GM19452 (cell line): ENCODE measurements around the gene RAD51B.
A peak's percentile ranks its signal among the peaks of the same experiment; 100 is the strongest.

Experiments used
- ATAC-seq: cut with Tn5 transposase; IDR thresholded peaks from one replicate; pipeline ENCODE4 v1.9.1; 2021; ENCODE audit not compliant: unreplicated experiment

The RAD51B gene

DNA sequence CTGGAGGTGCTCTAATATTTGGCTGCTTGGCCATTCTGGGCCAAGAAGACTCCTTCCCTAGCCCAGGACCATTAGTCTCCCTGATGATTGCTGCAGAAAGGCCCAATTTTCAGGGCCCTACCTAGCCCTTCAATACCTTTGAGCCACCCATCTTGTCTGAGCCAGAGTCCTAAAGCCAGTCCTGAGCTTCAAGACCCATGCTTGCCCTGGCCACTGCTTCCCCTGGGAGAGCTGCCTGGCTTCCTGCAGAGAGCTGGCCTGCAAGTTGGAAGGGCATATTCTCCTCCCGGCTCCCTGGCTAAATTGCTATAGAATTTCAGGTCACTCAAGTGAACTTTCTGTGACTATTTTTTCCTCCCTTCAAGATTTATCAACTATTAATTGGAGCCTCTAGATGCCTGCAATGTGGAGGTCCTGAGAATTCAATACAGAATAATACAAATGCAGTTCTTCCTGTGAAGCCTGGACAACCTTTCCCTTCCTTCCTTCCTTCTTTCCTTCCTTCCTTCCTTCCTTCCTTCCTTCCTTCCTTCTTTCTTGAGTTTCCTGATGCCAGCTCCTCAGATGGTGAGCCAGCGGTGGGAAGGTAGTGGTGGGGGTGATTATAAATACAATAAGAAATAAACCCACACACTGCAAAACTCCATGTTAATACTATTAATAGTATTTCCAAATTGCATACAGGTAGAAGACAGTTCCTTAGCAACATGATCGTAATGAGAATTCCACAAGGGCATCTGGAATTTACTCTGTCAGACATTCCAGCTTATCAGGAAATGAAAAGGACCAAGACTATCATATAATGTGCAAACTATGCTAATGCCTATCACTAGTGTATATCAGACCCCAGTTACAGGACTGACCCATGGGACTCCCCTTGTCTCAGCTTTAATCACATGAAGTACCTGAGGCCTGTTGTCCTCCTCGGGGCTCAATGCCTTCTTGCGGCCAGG lies 865.2 kb downstream of the RAD51B start:
- ATAC-seq: no peak

DNA sequence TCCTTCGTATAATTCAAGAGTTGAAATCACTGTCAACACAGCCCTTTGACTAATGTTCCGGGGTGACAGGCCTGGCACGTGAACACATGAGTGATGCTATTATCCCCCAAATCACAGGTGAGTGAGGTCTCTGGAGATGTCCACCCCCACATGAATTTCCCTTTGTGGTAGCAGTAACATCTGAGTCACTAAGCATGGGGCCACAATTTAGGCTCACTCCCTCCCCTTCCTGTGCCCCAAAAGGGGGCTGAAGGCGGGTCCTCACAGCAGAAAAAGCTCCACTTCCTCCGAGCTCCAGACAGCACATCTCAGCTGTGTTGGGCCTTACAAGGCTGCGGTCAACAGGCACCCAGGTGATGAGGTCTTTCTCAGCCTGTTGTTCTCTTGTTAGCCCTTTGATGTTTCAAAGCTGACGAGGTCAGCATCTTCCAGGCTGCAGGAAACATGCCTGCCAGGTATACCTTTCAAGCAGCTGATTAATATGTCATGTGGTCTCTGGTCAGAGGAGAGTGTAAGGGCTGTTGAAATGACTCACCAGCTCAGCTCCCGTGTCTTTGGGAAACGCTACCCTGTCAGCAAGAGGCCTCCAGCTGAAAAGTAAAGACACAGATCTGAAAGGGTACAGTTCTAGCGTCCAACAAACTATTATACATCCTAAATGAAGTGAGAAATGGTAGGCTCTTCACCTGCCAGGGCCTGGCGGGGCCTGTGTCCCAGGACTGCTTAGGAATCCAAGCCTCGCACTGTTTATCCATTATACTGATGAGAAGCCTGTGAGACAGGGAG lies 866.0 kb downstream of the RAD51B start:
- peak; percentile 80 for ATAC-seq

DNA sequence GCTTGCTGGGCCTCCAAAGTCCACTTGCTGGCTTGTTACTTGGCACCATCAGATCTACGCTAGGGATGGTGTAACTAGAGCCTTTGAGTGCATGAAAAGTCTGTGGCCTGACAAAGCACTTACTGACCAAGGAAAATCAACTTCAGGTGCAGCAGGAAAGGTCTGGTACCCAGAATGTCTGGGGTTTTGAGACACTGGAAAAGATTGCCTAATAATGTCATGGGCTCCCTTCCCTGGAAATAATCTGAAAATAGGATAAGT lies 866.6 kb downstream of the RAD51B start:
- ATAC-seq: no peak

DNA sequence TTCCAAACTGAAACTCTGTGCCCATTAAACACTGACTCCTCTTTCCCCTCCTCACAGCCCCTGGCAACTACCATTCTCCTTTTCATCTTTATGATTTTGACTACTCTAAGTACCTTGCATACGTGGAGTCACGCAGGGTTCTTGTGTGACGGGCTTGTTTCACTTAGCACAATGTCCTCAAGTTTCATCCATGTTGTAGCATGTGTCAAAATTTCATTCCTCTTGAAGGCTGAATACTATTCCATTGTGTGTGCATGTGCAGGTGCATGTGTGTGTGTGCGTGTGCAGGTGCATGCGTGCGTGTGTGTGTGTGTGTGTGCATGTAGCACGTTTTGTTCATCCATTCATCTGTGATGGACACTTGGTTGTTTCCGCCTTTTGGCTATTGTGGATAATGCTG lies 867.1 kb downstream of the RAD51B start:
- no peak for ATAC-seq

DNA sequence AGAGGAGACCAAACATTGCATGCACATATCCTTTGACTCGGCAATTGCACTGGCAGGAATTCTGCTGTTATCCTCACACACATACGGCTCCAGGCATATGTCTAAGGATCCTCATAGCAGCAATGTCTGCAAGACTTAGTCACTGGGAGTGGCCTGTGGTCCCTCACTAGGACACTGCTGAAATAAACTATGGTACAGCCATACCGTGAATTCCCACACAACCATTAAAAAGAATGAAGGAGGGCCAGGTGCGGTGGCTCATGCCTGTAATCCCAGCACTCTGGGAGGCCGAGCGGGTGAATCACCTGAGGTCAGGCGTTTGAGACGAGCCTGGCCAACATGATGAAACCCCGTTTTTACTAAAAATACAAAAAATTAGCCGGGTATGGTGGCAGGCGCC lies 868.2 kb downstream of the RAD51B start:
- no peak for ATAC-seq

DNA sequence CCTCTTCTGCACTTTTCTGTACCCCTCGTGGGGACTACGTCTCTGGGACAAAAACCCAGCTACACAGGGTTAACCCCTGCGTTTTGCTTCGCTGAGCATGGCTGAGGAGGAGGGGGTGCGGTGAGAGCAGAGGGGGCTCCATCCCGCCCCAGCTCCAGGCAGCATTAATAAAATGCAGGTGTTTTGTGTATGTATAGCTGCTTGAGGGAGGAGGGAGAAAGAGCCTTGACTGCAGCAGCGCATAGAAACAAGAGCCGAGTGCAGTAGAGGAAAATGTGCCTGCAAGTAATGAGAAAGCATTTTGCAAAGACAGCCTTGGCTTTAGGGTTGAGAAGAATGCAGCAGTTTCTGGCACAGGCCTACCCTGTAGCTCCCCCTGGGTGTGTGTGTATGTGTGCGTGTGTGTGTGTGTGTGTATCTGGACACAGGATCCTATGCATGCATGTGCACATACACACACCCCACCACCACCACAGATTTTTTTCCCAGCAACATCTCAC lies 869.3 kb downstream of the RAD51B start:
- no peak for ATAC-seq

DNA sequence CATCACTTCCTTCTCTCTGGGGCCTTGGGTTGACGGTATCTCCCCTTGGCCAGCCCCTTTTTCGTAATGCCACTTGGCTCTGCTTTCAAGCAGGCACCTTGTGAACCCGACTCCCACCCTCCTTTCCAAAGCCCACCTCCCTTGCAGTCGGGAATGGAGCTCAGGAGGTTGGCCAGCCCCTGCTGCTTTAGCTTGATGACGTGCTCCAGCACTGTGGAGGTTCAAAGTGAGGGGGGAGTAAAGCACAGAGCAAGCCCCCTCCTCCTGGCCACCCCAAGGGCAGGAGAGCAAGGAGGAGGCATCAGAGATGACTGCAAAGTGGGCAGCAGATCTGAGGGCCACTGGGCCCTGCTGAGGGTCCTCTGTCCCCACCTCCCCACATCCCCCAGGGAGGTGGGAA lies 869.9 kb downstream of the RAD51B start:
- no peak for ATAC-seq

DNA sequence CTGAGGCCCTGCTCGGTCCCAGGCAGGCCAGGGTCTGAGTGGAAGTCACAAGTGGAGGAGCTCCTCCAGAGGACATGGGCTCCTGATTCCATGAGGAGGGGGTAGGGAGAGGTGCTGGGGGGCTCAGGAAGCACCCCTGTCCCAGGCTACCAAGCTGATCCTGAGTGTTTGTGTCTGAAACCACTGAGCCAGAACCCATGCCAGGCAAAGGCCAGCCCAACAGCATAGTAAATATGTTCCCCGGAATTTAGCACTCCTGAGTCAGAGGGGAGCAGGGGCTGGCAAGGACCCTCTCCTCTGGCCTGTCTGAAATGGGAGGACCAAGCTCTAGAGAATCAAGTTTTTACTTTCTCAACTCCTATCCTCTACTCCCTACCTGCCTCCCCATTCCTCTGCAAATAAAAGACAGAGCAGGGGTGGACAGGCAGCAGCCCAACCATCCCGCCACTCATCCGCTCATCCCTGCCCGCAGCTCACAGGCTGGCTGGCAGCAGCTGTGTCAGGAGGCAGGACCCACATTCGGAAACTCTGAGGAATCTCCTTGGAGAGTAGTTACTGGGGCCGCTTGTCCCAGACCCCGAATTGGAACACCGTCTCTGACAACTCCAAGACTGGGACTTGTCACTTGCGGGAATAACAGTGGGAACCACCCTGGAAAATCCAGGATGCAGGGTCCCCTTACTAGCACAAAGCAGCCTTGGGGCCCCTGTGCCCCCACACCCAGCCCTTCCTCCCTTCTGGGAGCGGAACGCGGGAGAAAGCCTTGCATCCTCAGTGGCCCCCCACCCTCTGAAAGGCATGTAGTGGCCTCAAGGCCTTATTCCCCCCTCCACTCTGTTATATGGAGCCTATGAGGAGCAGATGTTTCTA lies 870.7 kb downstream of the RAD51B start:
- no peak for ATAC-seq

DNA sequence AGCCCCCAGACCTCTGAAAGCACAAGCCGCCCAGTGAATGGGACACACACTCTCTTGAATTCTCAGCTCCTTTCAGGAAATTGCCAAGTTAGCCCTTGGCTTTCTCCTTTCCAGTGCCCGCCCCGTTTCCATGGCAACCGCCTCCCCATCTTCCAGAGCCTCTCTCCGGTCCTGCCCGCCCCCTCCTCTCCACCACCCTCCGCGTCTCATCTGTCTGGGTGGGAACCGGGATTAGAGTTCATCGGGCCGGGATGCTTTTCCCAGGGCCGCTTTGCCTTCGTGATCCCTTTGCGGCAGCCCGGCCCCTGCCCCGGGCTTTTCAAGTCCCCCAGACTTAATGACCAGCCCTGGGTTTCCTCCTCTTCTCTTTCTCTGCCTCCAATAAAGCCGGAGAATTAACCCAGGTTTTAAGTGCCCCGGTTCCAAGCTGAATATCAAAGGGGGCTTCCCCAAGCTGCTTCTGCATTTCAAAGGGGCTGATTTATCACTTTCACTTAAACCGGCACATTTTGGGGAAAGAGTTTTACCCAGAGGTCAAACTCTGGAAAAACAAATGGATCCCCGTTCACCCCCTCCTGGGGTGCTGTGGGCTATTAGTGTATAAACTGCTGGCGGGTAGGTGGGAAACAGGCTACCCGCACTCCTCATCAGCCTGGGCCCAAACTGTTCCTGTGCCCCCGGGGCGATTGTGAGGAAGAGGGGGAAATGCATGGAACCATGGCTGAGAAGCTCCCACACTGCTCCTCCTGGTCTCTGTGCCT lies 871.6 kb downstream of the RAD51B start:
- ATAC-seq: no peak

DNA sequence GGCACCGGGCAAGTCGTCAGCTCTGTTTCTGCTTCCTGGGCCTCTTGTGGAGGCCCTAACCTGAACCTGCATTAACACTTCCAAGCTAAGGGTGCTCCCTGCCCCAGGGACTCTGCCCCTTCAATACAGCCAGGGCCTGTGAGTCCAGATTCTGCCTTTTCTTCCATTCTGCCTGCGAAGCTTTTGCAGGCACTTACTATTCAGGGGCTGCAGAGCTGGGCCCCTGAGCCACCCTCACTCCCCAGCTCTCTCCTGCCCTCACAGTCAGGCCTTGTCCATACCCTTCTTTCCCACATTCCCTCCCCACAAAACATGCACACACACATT lies 872.2 kb downstream of the RAD51B start:
- ATAC-seq: no peak

DNA sequence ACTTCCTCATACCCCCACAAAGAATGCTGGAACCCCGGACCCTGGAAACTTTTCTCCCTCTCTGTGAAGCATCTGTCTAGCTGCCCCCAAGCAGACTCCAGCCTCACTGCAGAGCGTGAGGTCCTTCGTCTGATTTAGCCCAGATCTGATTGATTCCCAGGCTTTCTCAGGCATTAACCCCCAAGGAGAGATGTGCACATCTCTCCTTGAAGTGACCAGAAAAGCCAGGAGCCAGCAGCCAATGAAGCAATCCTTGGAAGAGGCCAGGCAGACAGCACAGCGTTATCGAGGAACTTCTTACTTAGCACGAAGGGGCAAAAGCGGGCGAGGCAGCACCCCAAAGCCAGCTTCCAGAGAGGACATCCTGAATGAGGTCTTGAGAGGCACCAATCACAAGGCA lies 872.6 kb downstream of the RAD51B start:
- ATAC-seq: no peak

DNA sequence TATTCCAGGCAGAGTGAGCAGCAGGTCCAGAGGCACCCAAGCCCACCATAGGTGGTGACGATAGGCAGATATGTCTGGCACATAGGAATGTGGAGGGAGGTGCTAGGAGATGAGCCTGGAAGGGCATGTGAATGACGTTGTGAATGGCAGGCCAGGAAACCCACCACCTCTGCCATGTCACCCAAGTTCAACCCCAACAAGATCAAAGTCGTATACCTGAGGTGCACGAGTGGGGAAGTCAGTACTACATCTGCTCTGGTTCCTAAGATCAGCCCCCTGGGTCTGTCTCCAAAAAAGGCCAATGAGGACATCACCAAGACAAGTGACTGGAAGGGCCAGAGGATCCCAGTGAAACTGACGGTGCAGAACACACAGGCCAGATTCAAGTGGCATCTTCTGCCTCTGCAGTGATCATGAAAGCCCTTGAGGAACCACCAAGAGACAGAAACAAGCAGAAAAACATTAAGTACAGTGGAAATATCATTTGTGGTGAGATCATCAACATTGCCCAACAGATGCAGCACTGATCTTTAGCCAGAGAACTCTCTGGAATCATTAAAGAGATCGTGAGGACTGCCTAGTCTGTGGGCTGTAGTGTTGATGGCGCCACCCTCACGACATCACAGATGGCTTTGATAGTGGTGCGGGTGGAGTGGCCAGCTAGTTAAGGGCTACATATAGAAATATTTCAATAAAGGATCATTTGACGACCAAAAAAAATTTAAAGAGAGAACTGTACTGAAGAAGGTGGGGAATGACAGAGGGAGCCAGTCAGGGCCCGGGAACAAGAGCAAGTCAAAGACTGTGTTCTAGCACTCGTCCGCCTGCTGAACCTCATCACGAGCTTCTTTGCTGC lies 873.6 kb downstream of the RAD51B start:
- no peak for ATAC-seq

DNA sequence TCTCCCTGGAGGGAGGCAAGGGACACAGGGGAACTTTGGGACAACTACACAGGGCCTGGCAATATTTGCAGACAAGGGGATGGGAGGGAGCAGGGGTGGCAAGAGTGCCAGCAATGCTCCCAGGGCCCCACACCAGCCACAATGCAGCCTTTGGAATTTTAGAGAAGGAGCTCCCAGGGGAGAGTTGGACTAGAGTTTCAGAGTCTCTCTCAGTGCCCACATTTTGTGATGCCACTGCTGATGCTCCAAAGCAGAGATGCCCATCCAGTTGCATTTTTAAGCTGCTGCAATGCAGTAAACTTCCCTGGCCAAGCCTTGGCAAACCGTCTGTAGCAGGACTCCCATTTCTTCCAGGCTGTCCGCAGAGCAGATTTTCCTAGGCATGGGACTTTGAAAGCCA lies 874.3 kb downstream of the RAD51B start:
- no peak for ATAC-seq

DNA sequence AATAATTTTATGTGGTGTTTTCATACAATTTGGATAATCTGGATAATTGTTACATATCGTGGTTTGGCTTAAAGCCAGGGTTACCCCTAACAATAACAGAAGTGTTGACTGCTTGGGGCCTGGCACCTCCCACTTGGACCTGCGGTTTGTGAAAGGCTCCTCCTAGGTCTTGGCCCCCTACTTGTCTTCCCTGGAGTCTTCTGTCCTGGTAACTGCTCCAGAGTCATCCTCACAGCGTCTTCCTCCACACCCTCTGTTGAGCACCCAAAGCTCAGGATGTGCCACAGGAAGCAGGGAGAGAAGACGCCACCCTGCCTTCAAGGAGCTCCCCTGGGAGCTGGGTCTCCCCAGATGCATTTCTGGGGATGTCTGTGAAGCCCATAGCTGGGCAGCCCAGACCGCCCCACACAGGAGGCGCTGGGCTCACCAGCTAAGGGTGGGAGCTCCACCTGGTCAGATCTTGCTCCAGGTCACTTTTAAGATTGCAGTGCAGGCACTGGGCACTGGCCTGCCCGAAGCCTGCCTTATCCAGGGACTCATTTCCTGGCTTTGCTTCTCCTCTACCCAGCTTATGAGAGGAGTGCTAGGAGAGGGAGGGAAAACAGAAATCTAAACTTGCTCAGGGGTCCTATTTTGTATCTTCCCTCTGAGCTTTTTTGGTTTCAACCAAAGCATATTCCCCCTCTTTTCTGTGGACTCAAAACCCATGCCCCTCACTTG lies 875.1 kb downstream of the RAD51B start:
- ATAC-seq: no peak

DNA sequence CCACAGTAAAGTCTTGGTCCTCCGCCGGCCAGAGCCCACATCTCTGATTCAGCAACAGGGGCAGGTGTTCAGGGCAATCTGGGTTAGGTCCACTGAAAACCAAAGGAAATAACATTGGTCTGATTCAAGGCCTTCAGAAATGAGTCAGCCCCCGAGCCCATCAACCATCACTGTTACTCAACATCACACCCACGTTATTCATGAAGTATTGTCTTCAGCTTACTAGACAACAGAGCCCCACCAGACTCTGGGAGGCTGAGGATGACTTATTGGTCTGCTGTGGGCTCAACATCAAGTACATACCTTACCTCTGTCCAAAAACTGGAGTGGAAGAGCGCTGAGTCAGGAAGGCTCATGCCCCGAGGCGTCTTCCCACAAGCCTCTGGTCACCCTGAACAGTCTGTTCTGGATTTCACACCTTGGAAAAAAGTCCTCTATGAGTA lies 875.8 kb downstream of the RAD51B start:
- ATAC-seq: peak; percentile 92

DNA sequence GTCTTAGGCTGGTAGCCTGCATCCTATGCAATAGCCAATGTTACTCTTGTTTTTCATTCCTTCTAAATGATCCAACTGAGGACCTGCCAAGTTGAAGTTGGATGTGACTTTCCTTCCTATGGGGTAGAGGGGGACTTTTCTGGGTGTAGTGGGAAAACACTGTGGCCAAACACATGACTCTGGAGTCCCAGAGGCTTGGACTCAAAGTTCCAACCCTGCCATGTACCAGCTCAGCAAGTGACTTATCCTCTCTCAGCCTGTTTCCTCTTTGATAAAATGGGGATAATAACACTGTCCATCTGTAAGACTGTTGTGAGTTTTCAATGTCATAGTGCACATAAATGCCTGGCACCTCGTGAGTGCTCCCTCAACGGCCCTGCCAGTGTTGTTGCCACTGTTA lies 876.3 kb downstream of the RAD51B start:
- ATAC-seq: no peak

DNA sequence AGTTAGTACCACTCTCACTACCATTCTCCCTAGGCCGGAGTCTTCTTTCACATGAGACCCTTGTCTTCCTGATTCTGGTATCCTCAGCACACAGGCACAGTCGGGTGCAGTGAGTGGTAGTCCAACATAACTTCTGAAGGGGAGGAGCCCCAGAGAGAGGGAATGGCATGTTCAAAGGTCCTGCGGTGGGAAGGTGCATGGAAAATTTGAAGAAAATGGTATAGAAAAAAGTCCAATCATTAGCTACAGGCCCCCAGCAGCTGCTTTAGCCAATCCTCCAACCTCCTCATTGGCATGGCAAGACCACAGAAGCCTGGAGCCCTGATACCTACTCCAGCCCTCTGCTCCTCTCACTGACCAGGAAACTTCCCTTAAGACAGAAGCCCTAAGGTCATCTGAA lies 876.7 kb downstream of the RAD51B start:
- no peak for ATAC-seq

DNA sequence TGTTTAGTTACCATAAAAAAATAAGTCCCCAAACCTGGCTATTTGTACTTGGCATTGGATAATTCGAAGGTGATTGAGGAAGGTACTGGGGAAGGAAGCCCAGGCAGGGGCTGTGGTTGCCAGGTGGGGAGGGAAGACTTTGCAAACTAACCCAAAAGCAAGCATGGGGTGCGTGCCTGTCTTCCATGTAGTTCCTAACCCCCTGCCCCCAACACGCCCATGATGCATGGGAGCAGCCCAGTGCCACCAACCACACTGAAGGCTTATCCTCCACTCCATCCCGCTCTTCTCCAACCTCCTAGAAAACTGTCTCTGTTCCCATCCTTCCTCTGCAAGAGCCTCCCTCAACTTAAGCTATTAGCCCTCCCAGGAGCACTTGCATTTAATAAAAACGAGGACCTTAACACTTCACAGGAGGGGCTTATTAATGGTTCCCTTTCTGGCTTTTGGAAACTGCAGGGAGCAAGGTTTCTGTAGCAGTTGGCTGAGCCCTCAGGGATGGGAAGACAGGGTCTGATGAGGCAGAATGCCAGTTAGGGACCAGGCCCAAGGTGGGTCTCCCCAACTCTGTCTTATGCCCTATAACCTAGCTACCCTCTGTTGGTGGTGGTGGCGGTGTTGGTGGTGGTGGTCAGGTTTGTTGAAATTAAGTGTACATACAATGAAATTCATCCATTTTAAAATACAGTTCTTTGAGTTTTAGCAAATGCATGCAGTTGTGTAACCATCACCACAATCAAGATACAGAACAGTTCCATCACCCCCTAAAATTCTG lies 877.3 kb downstream of the RAD51B start:
- ATAC-seq: no peak
